OCI-LY1 (cell line): ENCODE results near the gene SIK2.

ENCODE experiments used
- H2AFZ ChIP-seq: fragments of 200-600 bp; sonication (generic), shearing (Covaris generic); 2 replicates; pipeline ENCODE4 v1.6.0; 2014; ENCODE audit warnings: antibody characterized with exemption, mild to moderate bottlenecking, low read length
- H3F3A ChIP-seq: fragments of 200-600 bp; sonication (generic), shearing (Covaris generic); 2 replicates; pipeline ENCODE4 v1.6.0; 2014; ENCODE audit warnings: mild to moderate bottlenecking, antibody characterized with exemption, low read length, moderate library complexity; ENCODE audit not compliant: insufficient read depth
- H3K27ac ChIP-seq: fragments of 200-600 bp; sonication (generic); 2 replicates; pipeline ENCODE4 v1.5.1; 2014; ENCODE audit warnings: low read length, mixed run types, mild to moderate bottlenecking, low read depth; ENCODE audit not compliant: poor library complexity, severe bottlenecking
- H3K27me3 ChIP-seq: fragments of 200-600 bp; sonication (generic); 2 replicates; pipeline ENCODE4 v1.6.0; 2014; ENCODE audit warnings: antibody characterized with exemption, mild to moderate bottlenecking, low read length, moderate library complexity; ENCODE audit not compliant: insufficient read depth
- H3K36me3 ChIP-seq: fragments of 200-600 bp; sonication (generic); 2 replicates; pipeline ENCODE4 v1.6.1; 2014; ENCODE audit warnings: mild to moderate bottlenecking, antibody characterized with exemption, low read length, moderate library complexity, mixed read lengths; ENCODE audit not compliant: insufficient read depth
- H3K4me1 ChIP-seq: fragments of 200-600 bp; sonication (generic); 2 replicates; pipeline ENCODE4 v1.5.1; 2014; ENCODE audit warnings: mild to moderate bottlenecking, low read length, moderate library complexity; ENCODE audit not compliant: insufficient read depth, severe bottlenecking
- H3K4me2 ChIP-seq: fragments of 200-600 bp; sonication (generic), shearing (Covaris generic); 2 replicates; pipeline ENCODE4 v1.6.1; 2014; ENCODE audit warnings: low read length
- H3K4me3 ChIP-seq: fragments of 200-600 bp; sonication (generic); 2 replicates; pipeline ENCODE4 v1.5.1; 2014; ENCODE audit warnings: low read length, low read depth, mild to moderate bottlenecking, mixed read lengths; ENCODE audit not compliant: poor library complexity, severe bottlenecking
- H3K79me2 ChIP-seq: fragments of 200-600 bp; shearing (Covaris generic); 2 replicates; pipeline ENCODE4 v1.6.1; 2016; ENCODE audit warnings: mixed run types, low read length, mixed read lengths; ENCODE audit not compliant: insufficient read depth
- H3K9ac ChIP-seq: fragments of 200-600 bp; sonication (generic), shearing (Covaris generic); 2 replicates; pipeline ENCODE4 v1.6.1; 2014; ENCODE audit warnings: mild to moderate bottlenecking, low read length, mixed read lengths
- H3K9me2 ChIP-seq: fragments of 200-600 bp; sonication (generic), shearing (Covaris generic); 2 replicates; pipeline ENCODE4 v1.6.1; 2014; ENCODE audit warnings: low read depth, mild to moderate bottlenecking, low read length, mixed read lengths
- H3K9me3 ChIP-seq: fragments of 200-600 bp; shearing (Covaris generic); 2 replicates; pipeline ENCODE4 v1.6.1; 2014; ENCODE audit warnings: low read length, mixed read lengths
- H4K20me1 ChIP-seq: fragments of 200-600 bp; sonication (generic), shearing (Covaris generic); 2 replicates; pipeline ENCODE4 v1.6.0; 2016; ENCODE audit warnings: mild to moderate bottlenecking, low read length; ENCODE audit not compliant: insufficient read depth
- CTCF ChIP-seq: fragments of 200-600 bp; sonication (generic), shearing (Covaris generic); IDR thresholded peaks from 2 replicates; pipeline ENCODE4 v1.5.1; 2017; ENCODE audit warnings: mild to moderate bottlenecking, antibody characterized with exemption, low read length, moderate library complexity, mixed read lengths
- EZH2 ChIP-seq: fragments of 200-600 bp; sonication (generic), shearing (Covaris generic); IDR thresholded peaks from 2 replicates; pipeline ENCODE4 v1.8.0; 2017; ENCODE audit warnings: borderline replicate concordance, mixed run types, mild to moderate bottlenecking, antibody characterized with exemption, low read length, moderate library complexity, mixed read lengths

The SIK2 gene

GRCh38 chr11:111607751-111608150, 5.5 kb downstream of the SIK2 start:
- Histone ChIP-seq H3K36me3 (no peaks in the 10 kb centered on the region), H3F3A (peaks cover 7% of the 10 kb centered on the region; the same call in 1 of the 2 replicates), H3K27me3 (no peaks in the 10 kb centered on the region), H4K20me1 (no peaks in the 10 kb centered on the region), H3K4me3 (no peak overlapping the region), H3K9me2 (no peaks in the 10 kb centered on the region), H3K79me2 (peaks cover 61% of the 10 kb centered on the region), H3K27ac (no peak overlapping the region), H3K4me2 (no peak overlapping the region), H3K9ac (no peak overlapping the region), H3K9me3 (no peaks in the 10 kb centered on the region), H3K4me1 (peaks cover 30% of the 10 kb centered on the region), H2AFZ (no peak overlapping the region)
- TF ChIP-seq CTCF = no peak
- TF ChIP-seq EZH2 = no peak

GRCh38 chr11:111612224-111612623, 10.0 kb downstream of the SIK2 start:
- Histone ChIP-seq H3K36me3 (peaks cover 13% of the 10 kb centered on the region; the same call in 1 of the 2 replicates), H2AFZ (no peak overlapping the region), H3K4me2 (no peak overlapping the region), H3F3A (peaks cover 6% of the 10 kb centered on the region; the same call in 1 of the 2 replicates), H3K9me3 (no peaks in the 10 kb centered on the region), H3K9me2 (no peaks in the 10 kb centered on the region), H3K27ac (no peak overlapping the region), H3K4me3 (no peak overlapping the region), H3K9ac (no peak overlapping the region), H3K4me1 (no peaks in the 10 kb centered on the region), H3K79me2 (peaks cover 27% of the 10 kb centered on the region), H3K27me3 (no peaks in the 10 kb centered on the region), H4K20me1 (no peaks in the 10 kb centered on the region)
- TF ChIP-seq EZH2 (no peak), CTCF (no peak)

GRCh38 chr11:111617286-111617685, 15.0 kb downstream of the SIK2 start:
- Histone ChIP-seq H3K9me2 (no peaks in the 10 kb centered on the region), H3K27me3 (no peaks in the 10 kb centered on the region), H3K79me2 (no peaks in the 10 kb centered on the region), H3K4me1 (no peaks in the 10 kb centered on the region), H3K36me3 (peaks cover 60% of the 10 kb centered on the region), H4K20me1 (no peaks in the 10 kb centered on the region), H2AFZ (no peak overlapping the region), H3K9me3 (no peaks in the 10 kb centered on the region), H3F3A (peaks cover 6% of the 10 kb centered on the region; the same call in 1 of the 2 replicates), H3K27ac (no peak overlapping the region), H3K4me3 (no peak overlapping the region), H3K9ac (no peak overlapping the region), H3K4me2 (no peak overlapping the region)
- TF ChIP-seq EZH2 (no peak), CTCF (no peak)
